Keratinocyte (primary cell): ENCODE results near the gene KIF16B. TPM values are rescaled to one million over a fixed set of nuclear protein-coding genes. Genes with fewer than 3 reads are reported as not detected.
"Not testable (repeated sequence)": the region's sequence is repeated elsewhere in the genome, so short reads cannot be mapped to it uniquely, and the experiment has no call there.

Source experiments
- DNase-seq: peaks from one replicate; pipeline ENCODE4 v3.0.0-alpha.2; 2011; ENCODE audit warnings: low read depth, missing footprints, low spot score
- FAIRE-seq: peaks from 2 replicates; lab custom pipeline; 2011; peaks lifted over from hg19 to GRCh38; lab: Jason Lieb, UNC
- H2AFZ ChIP-seq: 2 replicates; pipeline ENCODE4 v1.6.0; 2012; ENCODE audit warnings: low read length, control low read depth, inconsistent platforms; ENCODE audit not compliant: control insufficient read depth
- H3K27ac ChIP-seq: 2 replicates; pipeline ENCODE4 v1.5.1; 2011; ENCODE audit warnings: low read length; ENCODE audit not compliant: control insufficient read depth, insufficient read depth
- H3K27me3 ChIP-seq: 3 replicates; pipeline ENCODE4 v1.6.0; 2011; ENCODE audit warnings: low read length; ENCODE audit not compliant: control insufficient read depth, insufficient read depth; ENCODE audit errors: extremely low read depth
- H3K36me3 ChIP-seq, 2 experiments: 2 replicates in 1 of 2; 3 replicates in 1 of 2; pipeline ENCODE4 v1.5.1; 2011; ENCODE audit warnings: low read length in 2 of 2, mild to moderate bottlenecking in 1 of 2; ENCODE audit not compliant: control insufficient read depth in 2 of 2, insufficient read depth in 2 of 2; ENCODE audit errors: extremely low read depth in 1 of 2
- H3K4me1 ChIP-seq: 3 replicates; pipeline ENCODE4 v1.5.1; 2011; ENCODE audit warnings: low read length; ENCODE audit not compliant: control insufficient read depth, insufficient read depth; ENCODE audit errors: extremely low read depth
- H3K4me2 ChIP-seq: 3 replicates; pipeline ENCODE4 v1.6.0; 2011; ENCODE audit warnings: low read depth, low read length; ENCODE audit not compliant: control insufficient read depth, insufficient read depth; ENCODE audit errors: extremely low read depth
- H3K4me3 ChIP-seq, 3 experiments: fragments of 200-600 bp in 1 of 3; sonication (generic) in 1 of 3; 2 replicates in 2 of 3; 3 replicates in 1 of 3; pipeline ENCODE4 v1.5.1; 2011 to 2016; ENCODE audit warnings: low read length in 3 of 3, mild to moderate bottlenecking in 3 of 3, control low read depth in 2 of 3, inconsistent platforms in 1 of 3, low read depth in 1 of 3, mixed read lengths in 1 of 3, mixed run types in 1 of 3, moderate library complexity in 1 of 3; ENCODE audit not compliant: control insufficient read depth in 2 of 3, insufficient read depth in 2 of 3; ENCODE audit errors: extremely low read depth in 1 of 3
- H3K79me2 ChIP-seq: 2 replicates; pipeline ENCODE4 v1.6.0; 2012; ENCODE audit warnings: low read length; ENCODE audit not compliant: control insufficient read depth, insufficient read depth
- H3K9ac ChIP-seq: 3 replicates; pipeline ENCODE4 v1.6.0; 2011; ENCODE audit warnings: low read length; ENCODE audit not compliant: control insufficient read depth, insufficient read depth; ENCODE audit errors: extremely low read depth
- H3K9me1 ChIP-seq: 3 replicates; pipeline ENCODE4 v1.6.0; 2011; ENCODE audit warnings: low read length; ENCODE audit not compliant: control insufficient read depth, insufficient read depth; ENCODE audit errors: extremely low read depth
- H3K9me3 ChIP-seq: 2 replicates; pipeline ENCODE4 v1.5.1; 2012; ENCODE audit warnings: low read depth, low read length; ENCODE audit not compliant: control insufficient read depth
- H4K20me1 ChIP-seq: 3 replicates; pipeline ENCODE4 v1.6.0; 2011; ENCODE audit warnings: low read length; ENCODE audit not compliant: control insufficient read depth, insufficient read depth; ENCODE audit errors: extremely low read depth
- EZH2 ChIP-seq: IDR thresholded peaks from one replicate; pipeline ENCODE4 v1.6.1; 2012; ENCODE audit warnings: inconsistent platforms, mild to moderate bottlenecking, low read length, moderate library complexity
- dilution Hi-C: fragments of 300-500 bp; cut with MboI; formaldehyde crosslinking; loops from one replicate; pipeline ENCODE4 v1.7.0; 2020; ENCODE audit warnings: low sequenced_read_pairs; ENCODE audit not compliant: extremely low pct_ligation_motif_present
- polyA plus RNA-seq, 5 experiments: library from polyadenylated mRNA; depleted of rRNA in 3 of 5; stranded (reverse) in 3 of 5; stranded (forward) in 1 of 5; unstranded in 1 of 5; fragments of >200 nt; gene quantifications; 1 replicate in 1 of 5; 2 replicates in 3 of 5; 3 replicates in 1 of 5; pipeline versions ENCODE4 v1.2.1 to v1.2.3, GENCODE V29; 2011 to 2012; ENCODE audit warnings: missing spikeins in 2 of 5, low read depth in 1 of 5, low replicate concordance in 1 of 5
- TF ChIP-seq, protein P1 (sequence below), 3 experiments: IDR thresholded peaks in 1 of 3; conservative IDR thresholded peaks in 1 of 3; optimal IDR thresholded peaks in 1 of 3; 2 replicates in 2 of 3; 3 replicates in 1 of 3; pipeline versions ENCODE3 to v1.5.1; 2011; ENCODE audit warnings: low read length in 3 of 3, mild to moderate bottlenecking in 3 of 3, moderate library complexity in 2 of 3, control low read depth in 1 of 3, inconsistent platforms in 1 of 3; ENCODE audit not compliant: insufficient read depth in 2 of 3; ENCODE audit errors: extremely low read depth in 1 of 3

Gene KIF16B
- polyA plus RNA-seq, 1 donor (not counting 4 experiments of a cell fraction or from before 2014, with no cell fraction given), result 16.1 TPM

DNA sequence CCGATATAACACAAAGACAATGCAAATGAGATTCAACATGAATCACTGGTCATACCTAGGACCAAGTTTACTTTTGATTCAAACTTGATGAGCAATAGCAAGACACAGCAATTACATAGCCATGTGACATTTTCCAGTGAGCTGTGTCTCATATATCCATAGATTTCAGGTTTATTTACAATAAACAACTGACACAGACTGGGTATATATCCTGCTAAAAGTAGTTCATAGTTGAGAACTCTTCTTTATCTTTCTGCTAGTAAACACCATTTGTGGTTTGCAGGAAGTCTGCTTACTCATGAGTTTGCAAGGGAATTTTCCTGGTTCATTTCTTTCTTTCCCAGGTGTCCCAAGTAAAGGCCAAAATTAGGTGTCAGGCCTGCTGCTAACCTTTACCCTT, 343.4 kb downstream of the KIF16B start:
- Histone ChIP-seq H3K79me2 (no peaks in the 10 kb centered on the region), H2AFZ (no peak overlapping the region), H3K27me3 (no peaks in the 10 kb centered on the region), H3K36me3 (no peaks in the 10 kb centered on the region), H3K9me1 (no peaks in the 10 kb centered on the region), H3K27ac (no peak overlapping the region), H3K4me3 (no peak overlapping the region), H3K4me2 (no peak overlapping the region), H3K9me3 (no peaks in the 10 kb centered on the region), H3K4me1 (no peaks in the 10 kb centered on the region), H3K9ac (no peak overlapping the region), H4K20me1 (no peaks in the 10 kb centered on the region)
- DNase-seq (no peak), FAIRE-seq (no peak)
- no peak for TF ChIP-seq EZH2
- dilution Hi-C loops, result no loop called here

DNA sequence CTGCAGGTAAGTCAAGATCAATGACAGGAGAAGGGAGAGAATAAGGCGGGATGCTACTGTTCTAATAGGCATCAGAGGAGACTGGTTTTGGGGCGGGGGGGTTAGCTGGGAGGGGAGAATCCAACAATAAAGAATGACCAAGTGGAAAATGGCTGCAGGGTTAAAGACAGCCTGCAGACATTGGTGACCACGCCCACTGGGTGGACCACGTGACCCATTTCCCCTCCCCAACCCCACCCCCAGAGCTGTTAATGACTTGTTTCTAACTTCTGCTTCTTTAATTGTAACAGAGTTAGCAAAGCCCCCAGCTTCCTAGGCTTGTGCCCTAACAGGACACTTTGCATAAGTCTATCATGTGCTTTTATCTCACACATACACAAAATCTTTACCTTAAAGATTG, 344.5 kb downstream of the KIF16B start:
- Histone ChIP-seq H3K9me1 (no peaks in the 10 kb centered on the region), H3K4me1 (no peaks in the 10 kb centered on the region), H3K9me3 (no peaks in the 10 kb centered on the region), H3K4me3 (no peak overlapping the region), H3K79me2 (no peaks in the 10 kb centered on the region), H3K27ac (no peak overlapping the region), H3K4me2 (no peak overlapping the region), H4K20me1 (no peaks in the 10 kb centered on the region), H3K9ac (no peak overlapping the region), H3K36me3 (no peaks in the 10 kb centered on the region), H2AFZ (no peak overlapping the region), H3K27me3 (no peaks in the 10 kb centered on the region)
- TF ChIP-seq, protein P1, sequence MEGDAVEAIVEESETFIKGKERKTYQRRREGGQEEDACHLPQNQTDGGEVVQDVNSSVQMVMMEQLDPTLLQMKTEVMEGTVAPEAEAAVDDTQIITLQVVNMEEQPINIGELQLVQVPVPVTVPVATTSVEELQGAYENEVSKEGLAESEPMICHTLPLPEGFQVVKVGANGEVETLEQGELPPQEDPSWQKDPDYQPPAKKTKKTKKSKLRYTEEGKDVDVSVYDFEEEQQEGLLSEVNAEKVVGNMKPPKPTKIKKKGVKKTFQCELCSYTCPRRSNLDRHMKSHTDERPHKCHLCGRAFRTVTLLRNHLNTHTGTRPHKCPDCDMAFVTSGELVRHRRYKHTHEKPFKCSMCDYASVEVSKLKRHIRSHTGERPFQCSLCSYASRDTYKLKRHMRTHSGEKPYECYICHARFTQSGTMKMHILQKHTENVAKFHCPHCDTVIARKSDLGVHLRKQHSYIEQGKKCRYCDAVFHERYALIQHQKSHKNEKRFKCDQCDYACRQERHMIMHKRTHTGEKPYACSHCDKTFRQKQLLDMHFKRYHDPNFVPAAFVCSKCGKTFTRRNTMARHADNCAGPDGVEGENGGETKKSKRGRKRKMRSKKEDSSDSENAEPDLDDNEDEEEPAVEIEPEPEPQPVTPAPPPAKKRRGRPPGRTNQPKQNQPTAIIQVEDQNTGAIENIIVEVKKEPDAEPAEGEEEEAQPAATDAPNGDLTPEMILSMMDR (optimal IDR thresholded peaks at IDR 0.05 in 1 of 3, IDR thresholded peaks at IDR 0.05 in 1 of 3, conservative IDR thresholded peaks at IDR 0.05 in 1 of 3; ENCODE audit: extremely low read depth in 1 of 3, insufficient read depth in 2 of 3, low read length in 3 of 3), result no peak
- TF ChIP-seq EZH2, result no peak
- dilution Hi-C loops, result no loop called here
- DNase-seq (no peak), FAIRE-seq (no peak)

GRCh38 chr20:16226961-16227360, 346.3 kb downstream of the KIF16B start:
- H2AFZ ChIP-seq, H3K4me1 ChIP-seq, H4K20me1 ChIP-seq, H3K4me2 ChIP-seq, H3K9me1 ChIP-seq, DNase-seq, H3K9me3 ChIP-seq, H3K27ac ChIP-seq, H3K9ac ChIP-seq, H3K36me3 ChIP-seq, FAIRE-seq, H3K79me2 ChIP-seq, dilution Hi-C loops, H3K4me3 ChIP-seq, H3K27me3 ChIP-seq: not testable (repeated sequence)
